Measurements from ENCODE around the gene N4BP2. TPM values are rescaled to one million over a fixed set of nuclear protein-coding genes. Genes with fewer than 3 reads are reported as not detected.
A peak's percentile ranks its signal among the peaks of the same experiment; 100 is the strongest.

Gene N4BP2
- total RNA-seq (2021) (28.5 to 31.7 TPM (median 28.9 TPM) in 3 replicates), Bru-seq, nascent RNA (percentile 79 among the genes with signal in this experiment)
- long read RNA-seq, experiment 1, full-length matches to known transcripts, result 8 of 104 reads
- long read RNA-seq, experiment 1, partial matches to known transcripts, result 42 of 104 reads
- long read RNA-seq, experiment 1, other reads (novel, unspliced or antisense), result 54 of 104 reads
- long read RNA-seq, experiment 2, partial matches to known transcripts, result 4 of 34 reads
- long read RNA-seq, experiment 2, other reads (novel, unspliced or antisense), result 30 of 34 reads
- long read RNA-seq, experiment 3, result 0 reads

DNA sequence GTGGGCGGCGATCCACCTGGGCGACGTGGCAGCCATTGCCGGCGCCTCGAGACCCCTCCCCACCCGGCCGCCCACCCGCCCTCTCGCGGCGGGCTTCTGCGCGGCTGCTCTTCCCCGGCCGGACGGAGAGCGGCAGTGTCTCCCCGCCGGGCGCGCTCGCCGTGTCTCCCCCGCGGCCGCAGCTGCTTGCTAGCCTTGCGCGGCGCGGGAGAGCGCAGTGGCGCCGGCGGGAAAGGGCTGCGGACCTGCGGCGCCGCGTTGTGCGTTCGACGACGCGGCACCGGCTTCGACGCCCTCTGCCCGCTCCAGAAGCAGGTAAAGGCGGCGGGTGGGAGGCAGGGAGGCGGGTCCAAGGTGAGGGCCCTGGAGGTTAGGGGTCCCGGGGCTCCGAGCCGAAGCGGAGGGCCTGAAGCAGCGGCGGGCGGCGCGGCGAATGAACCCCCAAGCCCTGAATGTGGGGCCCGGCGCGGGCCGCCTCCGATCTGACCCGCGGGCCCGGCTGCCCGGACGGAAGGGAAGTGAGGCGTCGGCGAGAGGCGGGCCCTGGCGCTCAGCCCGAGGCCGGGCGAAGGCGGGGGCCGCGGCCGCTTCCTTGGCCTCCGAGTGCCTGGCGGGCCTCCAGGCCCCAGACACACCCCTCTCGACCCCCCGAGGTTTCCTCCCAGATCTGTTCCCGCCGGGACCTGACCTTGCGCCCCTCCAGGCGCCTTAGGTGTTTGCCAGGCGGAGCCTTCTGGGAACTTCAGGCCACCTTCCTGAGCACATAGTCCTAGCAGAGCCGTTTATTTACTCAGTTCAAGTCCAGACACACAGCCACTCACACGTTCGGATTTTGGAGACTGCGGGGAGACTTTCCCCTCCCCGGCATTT is at the start of gene N4BP2:
TSS of gene N4BP2 (plus strand) at position 135 of the 870 bp plus-strand sequence. CDS start 40,491 bp downstream, outside the sequence.
- Mint-ChIP-seq H3K4me3 (peak within 1 kb of the TSS; percentile 87), H3K27ac (peak within 1 kb of the TSS; percentile 99)
- 0 out of 2 replicates have a peak, but pooled peaks have one; percentile 64 for TF ChIP-seq ELF4 (CRISPR knock-in tag; IDR thresholded peaks at IDR 0.05; ENCODE audit: low read depth)
- TF ChIP-seq, protein P1, sequence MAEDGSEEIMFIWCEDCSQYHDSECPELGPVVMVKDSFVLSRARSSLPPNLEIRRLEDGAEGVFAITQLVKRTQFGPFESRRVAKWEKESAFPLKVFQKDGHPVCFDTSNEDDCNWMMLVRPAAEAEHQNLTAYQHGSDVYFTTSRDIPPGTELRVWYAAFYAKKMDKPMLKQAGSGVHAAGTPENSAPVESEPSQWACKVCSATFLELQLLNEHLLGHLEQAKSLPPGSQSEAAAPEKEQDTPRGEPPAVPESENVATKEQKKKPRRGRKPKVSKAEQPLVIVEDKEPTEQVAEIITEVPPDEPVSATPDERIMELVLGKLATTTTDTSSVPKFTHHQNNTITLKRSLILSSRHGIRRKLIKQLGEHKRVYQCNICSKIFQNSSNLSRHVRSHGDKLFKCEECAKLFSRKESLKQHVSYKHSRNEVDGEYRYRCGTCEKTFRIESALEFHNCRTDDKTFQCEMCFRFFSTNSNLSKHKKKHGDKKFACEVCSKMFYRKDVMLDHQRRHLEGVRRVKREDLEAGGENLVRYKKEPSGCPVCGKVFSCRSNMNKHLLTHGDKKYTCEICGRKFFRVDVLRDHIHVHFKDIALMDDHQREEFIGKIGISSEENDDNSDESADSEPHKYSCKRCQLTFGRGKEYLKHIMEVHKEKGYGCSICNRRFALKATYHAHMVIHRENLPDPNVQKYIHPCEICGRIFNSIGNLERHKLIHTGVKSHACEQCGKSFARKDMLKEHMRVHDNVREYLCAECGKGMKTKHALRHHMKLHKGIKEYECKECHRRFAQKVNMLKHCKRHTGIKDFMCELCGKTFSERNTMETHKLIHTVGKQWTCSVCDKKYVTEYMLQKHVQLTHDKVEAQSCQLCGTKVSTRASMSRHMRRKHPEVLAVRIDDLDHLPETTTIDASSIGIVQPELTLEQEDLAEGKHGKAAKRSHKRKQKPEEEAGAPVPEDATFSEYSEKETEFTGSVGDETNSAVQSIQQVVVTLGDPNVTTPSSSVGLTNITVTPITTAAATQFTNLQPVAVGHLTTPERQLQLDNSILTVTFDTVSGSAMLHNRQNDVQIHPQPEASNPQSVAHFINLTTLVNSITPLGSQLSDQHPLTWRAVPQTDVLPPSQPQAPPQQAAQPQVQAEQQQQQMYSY (CRISPR knock-in tag; IDR thresholded peaks at IDR 0.05), result 0 out of 2 replicates have a peak, but pooled peaks have one; percentile 38
- TF ChIP-seq, protein P2, sequence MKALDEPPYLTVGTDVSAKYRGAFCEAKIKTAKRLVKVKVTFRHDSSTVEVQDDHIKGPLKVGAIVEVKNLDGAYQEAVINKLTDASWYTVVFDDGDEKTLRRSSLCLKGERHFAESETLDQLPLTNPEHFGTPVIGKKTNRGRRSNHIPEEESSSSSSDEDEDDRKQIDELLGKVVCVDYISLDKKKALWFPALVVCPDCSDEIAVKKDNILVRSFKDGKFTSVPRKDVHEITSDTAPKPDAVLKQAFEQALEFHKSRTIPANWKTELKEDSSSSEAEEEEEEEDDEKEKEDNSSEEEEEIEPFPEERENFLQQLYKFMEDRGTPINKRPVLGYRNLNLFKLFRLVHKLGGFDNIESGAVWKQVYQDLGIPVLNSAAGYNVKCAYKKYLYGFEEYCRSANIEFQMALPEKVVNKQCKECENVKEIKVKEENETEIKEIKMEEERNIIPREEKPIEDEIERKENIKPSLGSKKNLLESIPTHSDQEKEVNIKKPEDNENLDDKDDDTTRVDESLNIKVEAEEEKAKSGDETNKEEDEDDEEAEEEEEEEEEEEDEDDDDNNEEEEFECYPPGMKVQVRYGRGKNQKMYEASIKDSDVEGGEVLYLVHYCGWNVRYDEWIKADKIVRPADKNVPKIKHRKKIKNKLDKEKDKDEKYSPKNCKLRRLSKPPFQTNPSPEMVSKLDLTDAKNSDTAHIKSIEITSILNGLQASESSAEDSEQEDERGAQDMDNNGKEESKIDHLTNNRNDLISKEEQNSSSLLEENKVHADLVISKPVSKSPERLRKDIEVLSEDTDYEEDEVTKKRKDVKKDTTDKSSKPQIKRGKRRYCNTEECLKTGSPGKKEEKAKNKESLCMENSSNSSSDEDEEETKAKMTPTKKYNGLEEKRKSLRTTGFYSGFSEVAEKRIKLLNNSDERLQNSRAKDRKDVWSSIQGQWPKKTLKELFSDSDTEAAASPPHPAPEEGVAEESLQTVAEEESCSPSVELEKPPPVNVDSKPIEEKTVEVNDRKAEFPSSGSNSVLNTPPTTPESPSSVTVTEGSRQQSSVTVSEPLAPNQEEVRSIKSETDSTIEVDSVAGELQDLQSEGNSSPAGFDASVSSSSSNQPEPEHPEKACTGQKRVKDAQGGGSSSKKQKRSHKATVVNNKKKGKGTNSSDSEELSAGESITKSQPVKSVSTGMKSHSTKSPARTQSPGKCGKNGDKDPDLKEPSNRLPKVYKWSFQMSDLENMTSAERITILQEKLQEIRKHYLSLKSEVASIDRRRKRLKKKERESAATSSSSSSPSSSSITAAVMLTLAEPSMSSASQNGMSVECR (CRISPR knock-in tag; IDR thresholded peaks at IDR 0.05; ENCODE audit: borderline replicate concordance), result 0 out of 2 replicates have a peak, but pooled peaks have one; percentile 16
- TF ChIP-seq ZBTB21 (CRISPR knock-in tag; IDR thresholded peaks at IDR 0.05; ENCODE audit: borderline replicate concordance), result peak; percentile 86
- TF ChIP-seq, protein P3, sequence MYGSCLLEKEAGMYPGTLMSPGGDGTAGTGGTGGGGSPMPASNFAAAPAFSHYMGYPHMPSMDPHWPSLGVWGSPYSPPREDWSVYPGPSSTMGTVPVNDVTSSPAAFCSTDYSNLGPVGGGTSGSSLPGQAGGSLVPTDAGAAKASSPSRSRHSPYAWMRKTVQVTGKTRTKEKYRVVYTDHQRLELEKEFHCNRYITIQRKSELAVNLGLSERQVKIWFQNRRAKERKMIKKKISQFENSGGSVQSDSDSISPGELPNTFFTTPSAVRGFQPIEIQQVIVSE (CRISPR knock-in tag; IDR thresholded peaks at IDR 0.05; ENCODE audit: borderline replicate concordance), result no peak
- peak; percentile 35; the same call in 1 of the 2 replicates for TF ChIP-seq ZNF138 (CRISPR knock-in tag; conservative IDR thresholded peaks at IDR 0.05)
- TF ChIP-seq, protein P4, sequence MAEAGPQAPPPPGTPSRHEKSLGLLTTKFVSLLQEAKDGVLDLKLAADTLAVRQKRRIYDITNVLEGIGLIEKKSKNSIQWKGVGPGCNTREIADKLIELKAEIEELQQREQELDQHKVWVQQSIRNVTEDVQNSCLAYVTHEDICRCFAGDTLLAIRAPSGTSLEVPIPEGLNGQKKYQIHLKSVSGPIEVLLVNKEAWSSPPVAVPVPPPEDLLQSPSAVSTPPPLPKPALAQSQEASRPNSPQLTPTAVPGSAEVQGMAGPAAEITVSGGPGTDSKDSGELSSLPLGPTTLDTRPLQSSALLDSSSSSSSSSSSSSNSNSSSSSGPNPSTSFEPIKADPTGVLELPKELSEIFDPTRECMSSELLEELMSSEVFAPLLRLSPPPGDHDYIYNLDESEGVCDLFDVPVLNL (CRISPR knock-in tag; IDR thresholded peaks at IDR 0.05; ENCODE audit: borderline replicate concordance, low read depth), result peak; percentile 88
- TF ChIP-seq, protein P5, sequence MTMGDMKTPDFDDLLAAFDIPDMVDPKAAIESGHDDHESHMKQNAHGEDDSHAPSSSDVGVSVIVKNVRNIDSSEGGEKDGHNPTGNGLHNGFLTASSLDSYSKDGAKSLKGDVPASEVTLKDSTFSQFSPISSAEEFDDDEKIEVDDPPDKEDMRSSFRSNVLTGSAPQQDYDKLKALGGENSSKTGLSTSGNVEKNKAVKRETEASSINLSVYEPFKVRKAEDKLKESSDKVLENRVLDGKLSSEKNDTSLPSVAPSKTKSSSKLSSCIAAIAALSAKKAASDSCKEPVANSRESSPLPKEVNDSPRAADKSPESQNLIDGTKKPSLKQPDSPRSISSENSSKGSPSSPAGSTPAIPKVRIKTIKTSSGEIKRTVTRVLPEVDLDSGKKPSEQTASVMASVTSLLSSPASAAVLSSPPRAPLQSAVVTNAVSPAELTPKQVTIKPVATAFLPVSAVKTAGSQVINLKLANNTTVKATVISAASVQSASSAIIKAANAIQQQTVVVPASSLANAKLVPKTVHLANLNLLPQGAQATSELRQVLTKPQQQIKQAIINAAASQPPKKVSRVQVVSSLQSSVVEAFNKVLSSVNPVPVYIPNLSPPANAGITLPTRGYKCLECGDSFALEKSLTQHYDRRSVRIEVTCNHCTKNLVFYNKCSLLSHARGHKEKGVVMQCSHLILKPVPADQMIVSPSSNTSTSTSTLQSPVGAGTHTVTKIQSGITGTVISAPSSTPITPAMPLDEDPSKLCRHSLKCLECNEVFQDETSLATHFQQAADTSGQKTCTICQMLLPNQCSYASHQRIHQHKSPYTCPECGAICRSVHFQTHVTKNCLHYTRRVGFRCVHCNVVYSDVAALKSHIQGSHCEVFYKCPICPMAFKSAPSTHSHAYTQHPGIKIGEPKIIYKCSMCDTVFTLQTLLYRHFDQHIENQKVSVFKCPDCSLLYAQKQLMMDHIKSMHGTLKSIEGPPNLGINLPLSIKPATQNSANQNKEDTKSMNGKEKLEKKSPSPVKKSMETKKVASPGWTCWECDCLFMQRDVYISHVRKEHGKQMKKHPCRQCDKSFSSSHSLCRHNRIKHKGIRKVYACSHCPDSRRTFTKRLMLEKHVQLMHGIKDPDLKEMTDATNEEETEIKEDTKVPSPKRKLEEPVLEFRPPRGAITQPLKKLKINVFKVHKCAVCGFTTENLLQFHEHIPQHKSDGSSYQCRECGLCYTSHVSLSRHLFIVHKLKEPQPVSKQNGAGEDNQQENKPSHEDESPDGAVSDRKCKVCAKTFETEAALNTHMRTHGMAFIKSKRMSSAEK (CRISPR knock-in tag; IDR thresholded peaks at IDR 0.05; ENCODE audit: borderline replicate concordance), result no peak
- TF ChIP-seq, protein P6, sequence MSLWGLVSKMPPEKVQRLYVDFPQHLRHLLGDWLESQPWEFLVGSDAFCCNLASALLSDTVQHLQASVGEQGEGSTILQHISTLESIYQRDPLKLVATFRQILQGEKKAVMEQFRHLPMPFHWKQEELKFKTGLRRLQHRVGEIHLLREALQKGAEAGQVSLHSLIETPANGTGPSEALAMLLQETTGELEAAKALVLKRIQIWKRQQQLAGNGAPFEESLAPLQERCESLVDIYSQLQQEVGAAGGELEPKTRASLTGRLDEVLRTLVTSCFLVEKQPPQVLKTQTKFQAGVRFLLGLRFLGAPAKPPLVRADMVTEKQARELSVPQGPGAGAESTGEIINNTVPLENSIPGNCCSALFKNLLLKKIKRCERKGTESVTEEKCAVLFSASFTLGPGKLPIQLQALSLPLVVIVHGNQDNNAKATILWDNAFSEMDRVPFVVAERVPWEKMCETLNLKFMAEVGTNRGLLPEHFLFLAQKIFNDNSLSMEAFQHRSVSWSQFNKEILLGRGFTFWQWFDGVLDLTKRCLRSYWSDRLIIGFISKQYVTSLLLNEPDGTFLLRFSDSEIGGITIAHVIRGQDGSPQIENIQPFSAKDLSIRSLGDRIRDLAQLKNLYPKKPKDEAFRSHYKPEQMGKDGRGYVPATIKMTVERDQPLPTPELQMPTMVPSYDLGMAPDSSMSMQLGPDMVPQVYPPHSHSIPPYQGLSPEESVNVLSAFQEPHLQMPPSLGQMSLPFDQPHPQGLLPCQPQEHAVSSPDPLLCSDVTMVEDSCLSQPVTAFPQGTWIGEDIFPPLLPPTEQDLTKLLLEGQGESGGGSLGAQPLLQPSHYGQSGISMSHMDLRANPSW (CRISPR knock-in tag; conservative IDR thresholded peaks at IDR 0.05; ENCODE audit: low read depth), result peak; percentile 91; the same call in 1 of the 2 replicates
- TF ChIP-seq, protein P7, sequence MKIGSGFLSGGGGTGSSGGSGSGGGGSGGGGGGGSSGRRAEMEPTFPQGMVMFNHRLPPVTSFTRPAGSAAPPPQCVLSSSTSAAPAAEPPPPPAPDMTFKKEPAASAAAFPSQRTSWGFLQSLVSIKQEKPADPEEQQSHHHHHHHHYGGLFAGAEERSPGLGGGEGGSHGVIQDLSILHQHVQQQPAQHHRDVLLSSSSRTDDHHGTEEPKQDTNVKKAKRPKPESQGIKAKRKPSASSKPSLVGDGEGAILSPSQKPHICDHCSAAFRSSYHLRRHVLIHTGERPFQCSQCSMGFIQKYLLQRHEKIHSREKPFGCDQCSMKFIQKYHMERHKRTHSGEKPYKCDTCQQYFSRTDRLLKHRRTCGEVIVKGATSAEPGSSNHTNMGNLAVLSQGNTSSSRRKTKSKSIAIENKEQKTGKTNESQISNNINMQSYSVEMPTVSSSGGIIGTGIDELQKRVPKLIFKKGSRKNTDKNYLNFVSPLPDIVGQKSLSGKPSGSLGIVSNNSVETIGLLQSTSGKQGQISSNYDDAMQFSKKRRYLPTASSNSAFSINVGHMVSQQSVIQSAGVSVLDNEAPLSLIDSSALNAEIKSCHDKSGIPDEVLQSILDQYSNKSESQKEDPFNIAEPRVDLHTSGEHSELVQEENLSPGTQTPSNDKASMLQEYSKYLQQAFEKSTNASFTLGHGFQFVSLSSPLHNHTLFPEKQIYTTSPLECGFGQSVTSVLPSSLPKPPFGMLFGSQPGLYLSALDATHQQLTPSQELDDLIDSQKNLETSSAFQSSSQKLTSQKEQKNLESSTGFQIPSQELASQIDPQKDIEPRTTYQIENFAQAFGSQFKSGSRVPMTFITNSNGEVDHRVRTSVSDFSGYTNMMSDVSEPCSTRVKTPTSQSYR (CRISPR knock-in tag; IDR thresholded peaks at IDR 0.05), result no peak
- TF ChIP-seq TEAD1 (CRISPR knock-in tag; IDR thresholded peaks at IDR 0.05), result peak; percentile 79; the same call in 1 of the 2 replicates

More for the DNA sequence above, at the start of gene N4BP2:
- ChIA-PET POLR2A (interaction anchor here (0.5 to 1.7 kb wide), 3 partner anchors 217 to 690 kb away, joined by 3 to 11 read pairs (median 6); partner anchors contain the start of gene SMIM14), CTCF (interaction anchor here (0.6 to 2.2 kb wide), 18 partner anchors 22 to 620 kb away, joined by 3 to 13 read pairs (median 4); partner anchors contain the start of gene PDS5A)
- peaks cover 10% of the 10 kb centered on the region for H3K36me3 Mint-ChIP-seq
- H3K27me3 Mint-ChIP-seq (ENCODE audit: low read depth), result no peaks in the 10 kb centered on the region
- ATAC-seq, result peak; percentile 64
- peaks cover 33% of the 10 kb centered on the region for H3K4me1 Mint-ChIP-seq
- no peaks in the 10 kb centered on the region for H3K9me3 Mint-ChIP-seq
- peak; percentile 77 for DNase-seq (ENCODE audit: low spot score)

Data from WTC11 (cell line).